NCI-H2081 treated with DMSO at 0.1 percent for 48 hours (cell line): ENCODE results near the gene EPHA4.
"Not testable (repeated sequence)": the region's sequence is repeated elsewhere in the genome, so short reads cannot be mapped to it uniquely, and the experiment has no call there.

Experiments used
- DNase-seq: peaks from one replicate; lab custom pipeline; 2025; lab: John Stamatoyannopoulos, UW

Gene EPHA4

GRCh38 chr2:221539246-221539645 is 32.9 kb downstream of the EPHA4 start:
- no peak for DNase-seq

- DNase-seq = no peak
These were observed 36.3 kb downstream of the EPHA4 start for GRCh38 chr2:221535824-221536223.

GRCh38 chr2:221533299-221533698 is 38.8 kb downstream of the EPHA4 start:
- DNase-seq = no peak

GRCh38 chr2:221532641-221533040 is 39.5 kb downstream of the EPHA4 start:
- DNase-seq = no peak

- DNase-seq = no peak
These were observed 41.5 kb downstream of the EPHA4 start for GRCh38 chr2:221530653-221531037.

- no peak for DNase-seq
These were observed 42.0 kb downstream of the EPHA4 start for GRCh38 chr2:221529943-221530652.

GRCh38 chr2:221529177-221529942 is 42.7 kb downstream of the EPHA4 start:
- no peak for DNase-seq

GRCh38 chr2:221527776-221528309 is 44.3 kb downstream of the EPHA4 start:
- DNase-seq = no peak

- no peak for DNase-seq
These were observed 47.9 kb downstream of the EPHA4 start for GRCh38 chr2:221524158-221524557.

GRCh38 chr2:221521233-221521845 is 50.8 kb downstream of the EPHA4 start:
- no peak for DNase-seq

GRCh38 chr2:221518935-221519625 is 53.0 kb downstream of the EPHA4 start:
- DNase-seq = no peak

- no peak for DNase-seq
These were observed 53.7 kb downstream of the EPHA4 start for GRCh38 chr2:221518201-221518934.

GRCh38 chr2:221517696-221518151 is 54.4 kb downstream of the EPHA4 start:
- DNase-seq = no peak

GRCh38 chr2:221517146-221517695 is 54.9 kb downstream of the EPHA4 start:
- no peak for DNase-seq

- no peak for DNase-seq
These were observed 56.2 kb downstream of the EPHA4 start for GRCh38 chr2:221515864-221516263.

GRCh38 chr2:221514305-221515040 is 57.6 kb downstream of the EPHA4 start:
- no peak for DNase-seq

GRCh38 chr2:221513232-221513631 is 58.9 kb downstream of the EPHA4 start:
- DNase-seq = no peak

GRCh38 chr2:221511325-221511724 is 60.8 kb downstream of the EPHA4 start:
- DNase-seq = not testable (repeated sequence)

- DNase-seq = no peak
These were observed 65.6 kb downstream of the EPHA4 start for GRCh38 chr2:221506469-221506868.

GRCh38 chr2:221505605-221506004 is 66.5 kb downstream of the EPHA4 start:
- DNase-seq = no peak
